ENCODE data around the gene P2RY14. TPM values are rescaled to one million over a fixed set of nuclear protein-coding genes. Genes with fewer than 3 reads are reported as not detected.

P2RY14 gene
- total RNA-seq, 1 experiment from 2014 or later, result not detected

DNA sequence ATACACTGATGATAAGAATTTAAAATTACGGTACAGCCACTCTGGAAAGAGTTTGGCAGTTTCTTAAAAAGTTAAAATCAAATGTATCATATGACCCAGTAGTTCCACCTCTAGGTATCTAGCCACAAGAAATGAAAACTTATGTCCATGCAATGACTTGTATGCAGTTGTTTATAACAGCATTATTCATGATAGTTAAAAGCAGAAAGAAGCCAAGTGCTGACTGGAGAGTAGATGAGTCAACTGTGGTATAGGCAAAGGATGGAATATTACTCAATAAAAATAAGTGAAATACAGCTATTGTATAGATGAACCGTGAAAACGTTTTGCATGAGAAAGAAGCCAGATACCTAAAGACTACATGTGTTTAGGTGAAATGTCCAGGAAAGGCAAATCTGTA is 23.4 kb upstream of the P2RY14 start (continued):
- TF ChIP-seq, protein P1, sequence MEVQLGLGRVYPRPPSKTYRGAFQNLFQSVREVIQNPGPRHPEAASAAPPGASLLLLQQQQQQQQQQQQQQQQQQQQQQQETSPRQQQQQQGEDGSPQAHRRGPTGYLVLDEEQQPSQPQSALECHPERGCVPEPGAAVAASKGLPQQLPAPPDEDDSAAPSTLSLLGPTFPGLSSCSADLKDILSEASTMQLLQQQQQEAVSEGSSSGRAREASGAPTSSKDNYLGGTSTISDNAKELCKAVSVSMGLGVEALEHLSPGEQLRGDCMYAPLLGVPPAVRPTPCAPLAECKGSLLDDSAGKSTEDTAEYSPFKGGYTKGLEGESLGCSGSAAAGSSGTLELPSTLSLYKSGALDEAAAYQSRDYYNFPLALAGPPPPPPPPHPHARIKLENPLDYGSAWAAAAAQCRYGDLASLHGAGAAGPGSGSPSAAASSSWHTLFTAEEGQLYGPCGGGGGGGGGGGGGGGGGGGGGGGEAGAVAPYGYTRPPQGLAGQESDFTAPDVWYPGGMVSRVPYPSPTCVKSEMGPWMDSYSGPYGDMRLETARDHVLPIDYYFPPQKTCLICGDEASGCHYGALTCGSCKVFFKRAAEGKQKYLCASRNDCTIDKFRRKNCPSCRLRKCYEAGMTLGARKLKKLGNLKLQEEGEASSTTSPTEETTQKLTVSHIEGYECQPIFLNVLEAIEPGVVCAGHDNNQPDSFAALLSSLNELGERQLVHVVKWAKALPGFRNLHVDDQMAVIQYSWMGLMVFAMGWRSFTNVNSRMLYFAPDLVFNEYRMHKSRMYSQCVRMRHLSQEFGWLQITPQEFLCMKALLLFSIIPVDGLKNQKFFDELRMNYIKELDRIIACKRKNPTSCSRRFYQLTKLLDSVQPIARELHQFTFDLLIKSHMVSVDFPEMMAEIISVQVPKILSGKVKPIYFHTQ (CRISPR knock-in tag; IDR thresholded peaks at IDR 0.05), result no peak
- TF ChIP-seq GABPB1 (CRISPR knock-in tag; IDR thresholded peaks at IDR 0.05) (no peak), PRRX2 (CRISPR knock-in tag; IDR thresholded peaks at IDR 0.05) (no peak)
- TF ChIP-seq, protein P2, sequence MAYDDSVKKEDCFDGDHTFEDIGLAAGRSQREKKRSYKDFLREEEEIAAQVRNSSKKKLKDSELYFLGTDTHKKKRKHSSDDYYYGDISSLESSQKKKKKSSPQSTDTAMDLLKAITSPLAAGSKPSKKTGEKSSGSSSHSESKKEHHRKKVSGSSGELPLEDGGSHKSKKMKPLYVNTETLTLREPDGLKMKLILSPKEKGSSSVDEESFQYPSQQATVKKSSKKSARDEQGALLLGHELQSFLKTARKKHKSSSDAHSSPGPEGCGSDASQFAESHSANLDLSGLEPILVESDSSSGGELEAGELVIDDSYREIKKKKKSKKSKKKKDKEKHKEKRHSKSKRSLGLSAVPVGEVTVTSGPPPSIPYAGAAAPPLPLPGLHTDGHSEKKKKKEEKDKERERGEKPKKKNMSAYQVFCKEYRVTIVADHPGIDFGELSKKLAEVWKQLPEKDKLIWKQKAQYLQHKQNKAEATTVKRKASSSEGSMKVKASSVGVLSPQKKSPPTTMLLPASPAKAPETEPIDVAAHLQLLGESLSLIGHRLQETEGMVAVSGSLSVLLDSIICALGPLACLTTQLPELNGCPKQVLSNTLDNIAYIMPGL (CRISPR knock-in tag; IDR thresholded peaks at IDR 0.05), result no peak

DNA sequence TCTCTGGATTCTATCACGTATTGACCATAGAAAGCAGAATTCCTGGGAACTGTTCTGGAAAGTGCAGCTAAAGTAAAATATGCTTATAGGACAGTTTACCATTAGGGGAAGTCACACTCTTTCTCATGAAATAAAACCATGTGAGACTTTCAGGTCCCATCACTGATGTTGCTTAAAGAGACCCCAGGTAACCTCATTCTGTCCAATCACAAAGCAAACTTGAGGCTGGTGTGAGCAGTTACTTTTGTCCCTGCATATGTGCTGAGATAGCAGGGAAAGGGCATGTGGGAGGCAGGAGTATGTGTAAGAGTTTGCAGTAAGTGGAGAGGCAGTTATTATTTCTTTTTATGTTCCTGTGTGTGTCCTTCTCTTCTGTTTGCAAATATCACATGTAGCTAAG is 22.2 kb upstream of the P2RY14 start:
- ChIA-PET POLR2A (no interaction called here), CTCF (no interaction called here)
- Mint-ChIP-seq H3K4me1 (peaks cover 23% of the 10 kb centered on the region), H3K4me3 (no peak overlapping the region), H3K9me3 (no peaks in the 10 kb centered on the region), H3K36me3 (no peaks in the 10 kb centered on the region), H3K27ac (no peak overlapping the region), H3K27me3 (ENCODE audit: low read depth) (no peaks in the 10 kb centered on the region)
- ATAC-seq (no peak), DNase-seq (ENCODE audit: low spot score) (no peak)
- TF ChIP-seq, protein P3, sequence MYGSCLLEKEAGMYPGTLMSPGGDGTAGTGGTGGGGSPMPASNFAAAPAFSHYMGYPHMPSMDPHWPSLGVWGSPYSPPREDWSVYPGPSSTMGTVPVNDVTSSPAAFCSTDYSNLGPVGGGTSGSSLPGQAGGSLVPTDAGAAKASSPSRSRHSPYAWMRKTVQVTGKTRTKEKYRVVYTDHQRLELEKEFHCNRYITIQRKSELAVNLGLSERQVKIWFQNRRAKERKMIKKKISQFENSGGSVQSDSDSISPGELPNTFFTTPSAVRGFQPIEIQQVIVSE (CRISPR knock-in tag; IDR thresholded peaks at IDR 0.05; ENCODE audit: borderline replicate concordance), result no peak
- TF ChIP-seq, protein P4, sequence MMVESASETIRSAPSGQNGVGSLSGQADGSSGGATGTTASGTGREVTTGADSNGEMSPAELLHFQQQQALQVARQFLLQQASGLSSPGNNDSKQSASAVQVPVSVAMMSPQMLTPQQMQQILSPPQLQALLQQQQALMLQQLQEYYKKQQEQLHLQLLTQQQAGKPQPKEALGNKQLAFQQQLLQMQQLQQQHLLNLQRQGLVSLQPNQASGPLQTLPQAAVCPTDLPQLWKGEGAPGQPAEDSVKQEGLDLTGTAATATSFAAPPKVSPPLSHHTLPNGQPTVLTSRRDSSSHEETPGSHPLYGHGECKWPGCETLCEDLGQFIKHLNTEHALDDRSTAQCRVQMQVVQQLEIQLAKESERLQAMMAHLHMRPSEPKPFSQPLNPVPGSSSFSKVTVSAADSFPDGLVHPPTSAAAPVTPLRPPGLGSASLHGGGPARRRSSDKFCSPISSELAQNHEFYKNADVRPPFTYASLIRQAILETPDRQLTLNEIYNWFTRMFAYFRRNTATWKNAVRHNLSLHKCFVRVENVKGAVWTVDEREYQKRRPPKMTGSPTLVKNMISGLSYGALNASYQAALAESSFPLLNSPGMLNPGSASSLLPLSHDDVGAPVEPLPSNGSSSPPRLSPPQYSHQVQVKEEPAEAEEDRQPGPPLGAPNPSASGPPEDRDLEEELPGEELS (CRISPR knock-in tag; IDR thresholded peaks at IDR 0.05), result no peak
- TF ChIP-seq, protein P5, sequence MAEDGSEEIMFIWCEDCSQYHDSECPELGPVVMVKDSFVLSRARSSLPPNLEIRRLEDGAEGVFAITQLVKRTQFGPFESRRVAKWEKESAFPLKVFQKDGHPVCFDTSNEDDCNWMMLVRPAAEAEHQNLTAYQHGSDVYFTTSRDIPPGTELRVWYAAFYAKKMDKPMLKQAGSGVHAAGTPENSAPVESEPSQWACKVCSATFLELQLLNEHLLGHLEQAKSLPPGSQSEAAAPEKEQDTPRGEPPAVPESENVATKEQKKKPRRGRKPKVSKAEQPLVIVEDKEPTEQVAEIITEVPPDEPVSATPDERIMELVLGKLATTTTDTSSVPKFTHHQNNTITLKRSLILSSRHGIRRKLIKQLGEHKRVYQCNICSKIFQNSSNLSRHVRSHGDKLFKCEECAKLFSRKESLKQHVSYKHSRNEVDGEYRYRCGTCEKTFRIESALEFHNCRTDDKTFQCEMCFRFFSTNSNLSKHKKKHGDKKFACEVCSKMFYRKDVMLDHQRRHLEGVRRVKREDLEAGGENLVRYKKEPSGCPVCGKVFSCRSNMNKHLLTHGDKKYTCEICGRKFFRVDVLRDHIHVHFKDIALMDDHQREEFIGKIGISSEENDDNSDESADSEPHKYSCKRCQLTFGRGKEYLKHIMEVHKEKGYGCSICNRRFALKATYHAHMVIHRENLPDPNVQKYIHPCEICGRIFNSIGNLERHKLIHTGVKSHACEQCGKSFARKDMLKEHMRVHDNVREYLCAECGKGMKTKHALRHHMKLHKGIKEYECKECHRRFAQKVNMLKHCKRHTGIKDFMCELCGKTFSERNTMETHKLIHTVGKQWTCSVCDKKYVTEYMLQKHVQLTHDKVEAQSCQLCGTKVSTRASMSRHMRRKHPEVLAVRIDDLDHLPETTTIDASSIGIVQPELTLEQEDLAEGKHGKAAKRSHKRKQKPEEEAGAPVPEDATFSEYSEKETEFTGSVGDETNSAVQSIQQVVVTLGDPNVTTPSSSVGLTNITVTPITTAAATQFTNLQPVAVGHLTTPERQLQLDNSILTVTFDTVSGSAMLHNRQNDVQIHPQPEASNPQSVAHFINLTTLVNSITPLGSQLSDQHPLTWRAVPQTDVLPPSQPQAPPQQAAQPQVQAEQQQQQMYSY (CRISPR knock-in tag; IDR thresholded peaks at IDR 0.05), result no peak
- TF ChIP-seq SMAD4 (CRISPR knock-in tag; IDR thresholded peaks at IDR 0.05) (no peak), TP53 (CRISPR knock-in tag; IDR thresholded peaks at IDR 0.05) (no peak), ZNF138 (CRISPR knock-in tag; conservative IDR thresholded peaks at IDR 0.05) (no peak), HMGA2 (CRISPR knock-in tag; IDR thresholded peaks at IDR 0.05) (no peak), ETV6 (CRISPR knock-in tag; IDR thresholded peaks at IDR 0.05) (no peak)
- TF ChIP-seq, protein P6, sequence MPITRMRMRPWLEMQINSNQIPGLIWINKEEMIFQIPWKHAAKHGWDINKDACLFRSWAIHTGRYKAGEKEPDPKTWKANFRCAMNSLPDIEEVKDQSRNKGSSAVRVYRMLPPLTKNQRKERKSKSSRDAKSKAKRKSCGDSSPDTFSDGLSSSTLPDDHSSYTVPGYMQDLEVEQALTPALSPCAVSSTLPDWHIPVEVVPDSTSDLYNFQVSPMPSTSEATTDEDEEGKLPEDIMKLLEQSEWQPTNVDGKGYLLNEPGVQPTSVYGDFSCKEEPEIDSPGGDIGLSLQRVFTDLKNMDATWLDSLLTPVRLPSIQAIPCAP (CRISPR knock-in tag; IDR thresholded peaks at IDR 0.05), result no peak
- TF ChIP-seq, protein P7, sequence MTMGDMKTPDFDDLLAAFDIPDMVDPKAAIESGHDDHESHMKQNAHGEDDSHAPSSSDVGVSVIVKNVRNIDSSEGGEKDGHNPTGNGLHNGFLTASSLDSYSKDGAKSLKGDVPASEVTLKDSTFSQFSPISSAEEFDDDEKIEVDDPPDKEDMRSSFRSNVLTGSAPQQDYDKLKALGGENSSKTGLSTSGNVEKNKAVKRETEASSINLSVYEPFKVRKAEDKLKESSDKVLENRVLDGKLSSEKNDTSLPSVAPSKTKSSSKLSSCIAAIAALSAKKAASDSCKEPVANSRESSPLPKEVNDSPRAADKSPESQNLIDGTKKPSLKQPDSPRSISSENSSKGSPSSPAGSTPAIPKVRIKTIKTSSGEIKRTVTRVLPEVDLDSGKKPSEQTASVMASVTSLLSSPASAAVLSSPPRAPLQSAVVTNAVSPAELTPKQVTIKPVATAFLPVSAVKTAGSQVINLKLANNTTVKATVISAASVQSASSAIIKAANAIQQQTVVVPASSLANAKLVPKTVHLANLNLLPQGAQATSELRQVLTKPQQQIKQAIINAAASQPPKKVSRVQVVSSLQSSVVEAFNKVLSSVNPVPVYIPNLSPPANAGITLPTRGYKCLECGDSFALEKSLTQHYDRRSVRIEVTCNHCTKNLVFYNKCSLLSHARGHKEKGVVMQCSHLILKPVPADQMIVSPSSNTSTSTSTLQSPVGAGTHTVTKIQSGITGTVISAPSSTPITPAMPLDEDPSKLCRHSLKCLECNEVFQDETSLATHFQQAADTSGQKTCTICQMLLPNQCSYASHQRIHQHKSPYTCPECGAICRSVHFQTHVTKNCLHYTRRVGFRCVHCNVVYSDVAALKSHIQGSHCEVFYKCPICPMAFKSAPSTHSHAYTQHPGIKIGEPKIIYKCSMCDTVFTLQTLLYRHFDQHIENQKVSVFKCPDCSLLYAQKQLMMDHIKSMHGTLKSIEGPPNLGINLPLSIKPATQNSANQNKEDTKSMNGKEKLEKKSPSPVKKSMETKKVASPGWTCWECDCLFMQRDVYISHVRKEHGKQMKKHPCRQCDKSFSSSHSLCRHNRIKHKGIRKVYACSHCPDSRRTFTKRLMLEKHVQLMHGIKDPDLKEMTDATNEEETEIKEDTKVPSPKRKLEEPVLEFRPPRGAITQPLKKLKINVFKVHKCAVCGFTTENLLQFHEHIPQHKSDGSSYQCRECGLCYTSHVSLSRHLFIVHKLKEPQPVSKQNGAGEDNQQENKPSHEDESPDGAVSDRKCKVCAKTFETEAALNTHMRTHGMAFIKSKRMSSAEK (CRISPR knock-in tag; IDR thresholded peaks at IDR 0.05; ENCODE audit: borderline replicate concordance), result no peak
- TF ChIP-seq, protein P8, sequence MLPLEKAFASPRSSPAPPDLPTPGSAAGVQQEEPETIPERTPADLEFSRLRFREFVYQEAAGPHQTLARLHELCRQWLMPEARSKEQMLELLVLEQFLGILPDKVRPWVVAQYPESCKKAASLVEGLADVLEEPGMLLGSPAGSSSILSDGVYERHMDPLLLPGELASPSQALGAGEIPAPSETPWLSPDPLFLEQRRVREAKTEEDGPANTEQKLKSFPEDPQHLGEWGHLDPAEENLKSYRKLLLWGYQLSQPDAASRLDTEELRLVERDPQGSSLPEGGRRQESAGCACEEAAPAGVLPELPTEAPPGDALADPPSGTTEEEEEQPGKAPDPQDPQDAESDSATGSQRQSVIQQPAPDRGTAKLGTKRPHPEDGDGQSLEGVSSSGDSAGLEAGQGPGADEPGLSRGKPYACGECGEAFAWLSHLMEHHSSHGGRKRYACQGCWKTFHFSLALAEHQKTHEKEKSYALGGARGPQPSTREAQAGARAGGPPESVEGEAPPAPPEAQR (CRISPR knock-in tag; IDR thresholded peaks at IDR 0.05), result no peak
- TF ChIP-seq, protein P9, sequence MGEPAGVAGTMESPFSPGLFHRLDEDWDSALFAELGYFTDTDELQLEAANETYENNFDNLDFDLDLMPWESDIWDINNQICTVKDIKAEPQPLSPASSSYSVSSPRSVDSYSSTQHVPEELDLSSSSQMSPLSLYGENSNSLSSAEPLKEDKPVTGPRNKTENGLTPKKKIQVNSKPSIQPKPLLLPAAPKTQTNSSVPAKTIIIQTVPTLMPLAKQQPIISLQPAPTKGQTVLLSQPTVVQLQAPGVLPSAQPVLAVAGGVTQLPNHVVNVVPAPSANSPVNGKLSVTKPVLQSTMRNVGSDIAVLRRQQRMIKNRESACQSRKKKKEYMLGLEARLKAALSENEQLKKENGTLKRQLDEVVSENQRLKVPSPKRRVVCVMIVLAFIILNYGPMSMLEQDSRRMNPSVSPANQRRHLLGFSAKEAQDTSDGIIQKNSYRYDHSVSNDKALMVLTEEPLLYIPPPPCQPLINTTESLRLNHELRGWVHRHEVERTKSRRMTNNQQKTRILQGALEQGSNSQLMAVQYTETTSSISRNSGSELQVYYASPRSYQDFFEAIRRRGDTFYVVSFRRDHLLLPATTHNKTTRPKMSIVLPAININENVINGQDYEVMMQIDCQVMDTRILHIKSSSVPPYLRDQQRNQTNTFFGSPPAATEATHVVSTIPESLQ (CRISPR knock-in tag; IDR thresholded peaks at IDR 0.05), result no peak
